OCI-LY7 (cell line): Measurements from ENCODE around the gene MROH9.

Experiments
- CTCF ChIP-seq: fragments of 200-600 bp; sonication (generic); conservative IDR thresholded peaks from 2 replicates; pipeline ENCODE4 v1.5.1; 2014; ENCODE audit warnings: mild to moderate bottlenecking, antibody characterized with exemption, low read length, moderate library complexity, mixed read lengths
- EZH2phosphoT487 ChIP-seq: fragments of 200-600 bp; sonication (generic); IDR thresholded peaks from 2 replicates; pipeline ENCODE4 v1.6.1; 2018; ENCODE audit warnings: low read depth, borderline replicate concordance, mild to moderate bottlenecking, mixed run types, antibody characterized with exemption, low read length, moderate library complexity, mixed read lengths

GRCh38 chr1:170985406-170985805 is 50.1 kb downstream of the MROH9 start:
- TF ChIP-seq CTCF (no peak), EZH2phosphoT487 (no peak)
